PC-9 (cell line): ENCODE results near the gene RAB4A. TPM values are rescaled to one million over a fixed set of nuclear protein-coding genes. Genes with fewer than 3 reads are reported as not detected.

Experiments used
- BruUV-seq: library from RNA; stranded (reverse); fragments of 400-500 nt; replicated peaks from 2 replicates; lab custom pipeline; 2021; lab: Mats Ljungman, UMichigan
- CTCF ChIA-PET: fragments of 300-600 bp; sonication (Branson Sonifier 250); formaldehyde crosslinking; loops from one replicate; lab custom pipeline; 2022; ENCODE audit warnings: antibody characterized with exemption; lab: Charles Lee
- POLR2A ChIA-PET: fragments of 300-600 bp; sonication (Branson Sonifier 250); formaldehyde crosslinking; loops from one replicate; lab custom pipeline; 2022; ENCODE audit warnings: antibody characterized with exemption; ENCODE audit not compliant: unreplicated experiment; lab: Charles Lee
- DNase-seq, 2 experiments: peaks; one replicate each; pipeline versions ENCODE4 v3.0.0 to v3.0.0-alpha.2; 2015 to 2022; ENCODE audit warnings: mixed read lengths in 1 of 2
- H2AFZ ChIP-seq: fragments of 200-600 bp; sonication (generic); 2 replicates; pipeline ENCODE4 v1.8.1; 2017; ENCODE audit warnings: antibody characterized with exemption
- H3F3A ChIP-seq: fragments of 200-600 bp; sonication (generic); 2 replicates; pipeline ENCODE4 v1.8.1; 2017; ENCODE audit warnings: antibody characterized with exemption, mild to moderate bottlenecking, low read depth; ENCODE audit not compliant: insufficient read depth
- H3K27ac ChIP-seq: fragments of 200-600 bp; sonication (generic); 2 replicates; pipeline ENCODE4 v1.6.1; 2016; ENCODE audit warnings: mixed run types
- H3K27me3 ChIP-seq: fragments of 200-600 bp; sonication (generic); 2 replicates; pipeline ENCODE4 v1.6.1; 2016; ENCODE audit warnings: low read depth, mixed run types; ENCODE audit not compliant: insufficient read depth
- H3K36me3 ChIP-seq: fragments of 200-600 bp; sonication (generic); 2 replicates; pipeline ENCODE4 v1.6.1; 2016; ENCODE audit warnings: low read depth, mixed run types
- H3K4me1 ChIP-seq: fragments of 200-600 bp; sonication (generic); replicated peaks from 2 replicates; pipeline ENCODE4 v1.6.1; 2016; ENCODE audit warnings: mixed run types; ENCODE audit not compliant: insufficient read depth
- H3K4me2 ChIP-seq: fragments of 200-600 bp; sonication (generic); 2 replicates; pipeline ENCODE4 v1.6.1; 2017; ENCODE audit warnings: mixed run types
- H3K4me3 ChIP-seq: fragments of 200-600 bp; sonication (generic); 2 replicates; pipeline ENCODE4 v1.6.1; 2016; ENCODE audit warnings: mixed run types
- H3K79me2 ChIP-seq: fragments of 200-600 bp; sonication (generic); 2 replicates; pipeline ENCODE4 v1.6.1; 2017; ENCODE audit warnings: low read depth, mixed run types
- H3K9me2 ChIP-seq: fragments of 200-600 bp; sonication (generic); 2 replicates; pipeline ENCODE4 v1.8.1; 2017; ENCODE audit warnings: mild to moderate bottlenecking; ENCODE audit not compliant: insufficient read depth
- H3K9me3 ChIP-seq: fragments of 200-600 bp; sonication (generic); 2 replicates; pipeline ENCODE4 v1.8.1; 2016; ENCODE audit warnings: low read depth; ENCODE audit not compliant: insufficient read depth
- H4K20me1 ChIP-seq: fragments of 200-600 bp; sonication (generic); 2 replicates; pipeline ENCODE4 v1.8.1; 2017; ENCODE audit not compliant: insufficient read depth
- CTCF ChIP-seq: fragments of 200-600 bp; sonication (generic); conservative IDR thresholded peaks from 2 replicates; pipeline ENCODE4 v1.6.1; 2017; ENCODE audit warnings: mixed run types, antibody characterized with exemption, mild to moderate bottlenecking, moderate library complexity
- EZH2 ChIP-seq: fragments of 200-600 bp; sonication (generic); IDR thresholded peaks from 2 replicates; pipeline ENCODE4 v1.8.0; 2017; ENCODE audit warnings: antibody characterized with exemption, low read depth
- intact Hi-C: fragments of 100-400 bp; cut with micrococcal nuclease; formaldehyde crosslinking; loops from one replicate; pipeline ENCODE4 v1.10.0; 2022; ENCODE audit not compliant: unreplicated experiment
- total RNA-seq: library from RNA; stranded (reverse); gene quantifications from 2 replicates; pipeline ENCODE4 v1.2.3, GENCODE V29; 2021

RAB4A gene
- total RNA-seq, 1 experiment from 2014 or later = 29.0 TPM

- intact Hi-C loops = loop anchor here (1.0 to 5.0 kb wide), 6 partner anchors 195 to 1052 kb away; no protein-coding TSS in a partner anchor
- TF ChIP-seq CTCF (peak; percentile 85), EZH2 (no peak)
- no peak overlapping the region for H2AFZ ChIP-seq
Observed at GRCh38 chr1:229258031-229258756, 12.7 kb upstream of the RAB4A start.

GRCh38 chr1:229258757-229259060 lies 12.2 kb upstream of the RAB4A start:
- H3K27me3 ChIP-seq = no peaks in the 10 kb centered on the region
- H3K79me2 ChIP-seq = no peaks in the 10 kb centered on the region
- DNase-seq = no peak
- CTCF ChIA-PET = interaction anchor here (0.9 to 2.2 kb wide), 2 partner anchors 223 to 299 kb away, joined by 3 to 21 read pairs; no protein-coding TSS in a partner anchor
- TF ChIP-seq CTCF = no peak
- no peak for TF ChIP-seq EZH2
- H3K4me2 ChIP-seq = no peak overlapping the region
- no peak overlapping the region for H3K4me3 ChIP-seq
- no TSS peak for BruUV-seq
- intact Hi-C loops = loop anchor here (1.0 to 5.0 kb wide), 6 partner anchors 195 to 1052 kb away; no protein-coding TSS in a partner anchor
- H3K4me1 ChIP-seq = no peaks in the 10 kb centered on the region
- POLR2A ChIA-PET = no interaction called here
- H3K36me3 ChIP-seq = no peaks in the 10 kb centered on the region
- no peaks in the 10 kb centered on the region for H3K9me3 ChIP-seq
- no peak overlapping the region for H3K27ac ChIP-seq
- H3F3A ChIP-seq = no peaks in the 10 kb centered on the region
- no peaks in the 10 kb centered on the region for H3K9me2 ChIP-seq
- no peaks in the 10 kb centered on the region for H4K20me1 ChIP-seq
- no peak overlapping the region for H2AFZ ChIP-seq

More at GRCh38 chr1:229258031-229258756, 12.7 kb upstream of the RAB4A start:
- no peak overlapping the region for H3K4me3 ChIP-seq
- no peaks in the 10 kb centered on the region for H3K27me3 ChIP-seq
- ChIA-PET CTCF (interaction anchor here (0.6 to 2.2 kb wide), 2 partner anchors 56 to 223 kb away, joined by 4 to 21 read pairs; no protein-coding TSS in a partner anchor), POLR2A (no interaction called here)
- H3K79me2 ChIP-seq = no peaks in the 10 kb centered on the region
- H3K9me3 ChIP-seq = no peaks in the 10 kb centered on the region
- H4K20me1 ChIP-seq = no peaks in the 10 kb centered on the region
- H3F3A ChIP-seq = no peaks in the 10 kb centered on the region
- H3K9me2 ChIP-seq = no peaks in the 10 kb centered on the region
- no peak overlapping the region for H3K4me2 ChIP-seq
- no TSS peak for BruUV-seq
- no peak overlapping the region for H3K27ac ChIP-seq
- 0 out of 2 replicates have a peak, but pooled peaks cover 4% of the 10 kb centered on the region for H3K4me1 ChIP-seq
- H3K36me3 ChIP-seq = no peaks in the 10 kb centered on the region
- peak; percentile 51 to 55 for DNase-seq

- H3K27me3 ChIP-seq = no peaks in the 10 kb centered on the region
- POLR2A ChIA-PET = no interaction called here
- no peaks in the 10 kb centered on the region for H3F3A ChIP-seq
- H3K4me3 ChIP-seq = no peak overlapping the region
- CTCF ChIA-PET = interaction anchor here (0.6 kb wide), 1 partner anchor 195 kb away, joined by 3 read pairs; no protein-coding TSS in a partner anchor
- no peak overlapping the region for H2AFZ ChIP-seq
- no peaks in the 10 kb centered on the region for H4K20me1 ChIP-seq
- H3K9me2 ChIP-seq = no peaks in the 10 kb centered on the region
- intact Hi-C loops = no loop called here
- H3K9me3 ChIP-seq = no peaks in the 10 kb centered on the region
- H3K36me3 ChIP-seq = no peaks in the 10 kb centered on the region
- no peak overlapping the region for H3K27ac ChIP-seq
- TF ChIP-seq CTCF = no peak
- no peak for TF ChIP-seq EZH2
- H3K4me1 ChIP-seq = no peaks in the 10 kb centered on the region
- no peak overlapping the region for H3K4me2 ChIP-seq
- no peaks in the 10 kb centered on the region for H3K79me2 ChIP-seq
- BruUV-seq = no TSS peak
- DNase-seq = no peak
Observed at GRCh38 chr1:229260297-229260696, 10.6 kb upstream of the RAB4A start.
